Activated CD4-positive, alpha-beta T cell treated with anti-CD3 and anti-CD28 coated beads for 48 hours (primary cell): Measurements from ENCODE around the gene BCO1.

Source experiments
- DNase-seq: peaks from one replicate; pipeline ENCODE4 v3.0.0-alpha.2; 2020

The BCO1 gene

GRCh38 chr16:81237282-81237681 lies 1.2 kb upstream of the BCO1 start:
- no peak for DNase-seq

- DNase-seq: no peak
These were observed 570 bp upstream of the BCO1 start for GRCh38 chr16:81237942-81238295.

- DNase-seq: no peak
These were observed 1.1 kb downstream of the BCO1 start for GRCh38 chr16:81239367-81240121.

GRCh38 chr16:81241706-81242105 lies 3.2 kb downstream of the BCO1 start:
- DNase-seq: no peak

- no peak for DNase-seq
These were observed 4.6 kb downstream of the BCO1 start for GRCh38 chr16:81242977-81243618.

- DNase-seq: no peak
These were observed 5.5 kb downstream of the BCO1 start for GRCh38 chr16:81243942-81244341.

GRCh38 chr16:81251871-81252270 lies 13.4 kb downstream of the BCO1 start:
- no peak for DNase-seq

- DNase-seq: no peak
These were observed 14.7 kb downstream of the BCO1 start for GRCh38 chr16:81253141-81253540.

- no peak for DNase-seq
These were observed 16.5 kb downstream of the BCO1 start for GRCh38 chr16:81254922-81255526.

GRCh38 chr16:81259916-81260315 lies 21.4 kb downstream of the BCO1 start:
- DNase-seq: no peak

GRCh38 chr16:81261049-81261648 lies 22.7 kb downstream of the BCO1 start:
- DNase-seq: peak; percentile 50

GRCh38 chr16:81263470-81264220 lies 25.2 kb downstream of the BCO1 start:
- DNase-seq: no peak

- DNase-seq: no peak
These were observed 25.9 kb downstream of the BCO1 start for GRCh38 chr16:81264386-81264785.

- no peak for DNase-seq
These were observed 26.6 kb downstream of the BCO1 start for GRCh38 chr16:81265052-81265451.

GRCh38 chr16:81265658-81266451 lies 27.4 kb downstream of the BCO1 start:
- DNase-seq: no peak

- peak; percentile 43 for DNase-seq
These were observed 28.2 kb downstream of the BCO1 start for GRCh38 chr16:81266680-81267095.

GRCh38 chr16:81268509-81268908 lies 30.0 kb downstream of the BCO1 start:
- no peak for DNase-seq

- no peak for DNase-seq
These were observed 34.9 kb downstream of the BCO1 start for GRCh38 chr16:81273223-81273950.

GRCh38 chr16:81275064-81275532 lies 36.6 kb downstream of the BCO1 start:
- no peak for DNase-seq

- no peak for DNase-seq
These were observed 37.3 kb downstream of the BCO1 start for GRCh38 chr16:81275795-81276194.

- DNase-seq: no peak
These were observed 37.8 kb downstream of the BCO1 start for GRCh38 chr16:81276323-81276722.
